Right lobe of liver (tissue), 6 donors: ENCODE measurements around the gene FAM151B. TPM values are rescaled to one million over a fixed set of nuclear protein-coding genes. Genes with fewer than 3 reads are reported as not detected.

Source experiments
- ATAC-seq, 4 donors: fragments of 200-7000 bp; cut with Tn5 transposase; one replicate each; pipeline ENCODE4 v1.9.1; 2020; ENCODE audit warnings: mild to moderate bottlenecking in 4 of 4, moderate library complexity in 4 of 4
- DNase-seq, 3 donors: peaks; one replicate each; pipeline ENCODE4 v3.0.0-alpha.2; 2020
- H3K27ac ChIP-seq, 3 donors: fragments of 200-600 bp; one replicate each; pipeline ENCODE4 v1.8.0; 2022
- H3K27me3 ChIP-seq, 2 donors: fragments of 200-600 bp; one replicate each; pipeline ENCODE4 v1.8.0; 2022
- H3K36me3 ChIP-seq, 4 donors: fragments of 200-600 bp; sonication (generic) in 1 of 4; one replicate each; pipeline versions ENCODE4 v1.5.1 to v1.8.0; 2017 to 2022; ENCODE audit warnings: control low read depth in 1 of 4
- H3K4me1 ChIP-seq, 4 donors: fragments of 200-600 bp; sonication (generic) in 1 of 4; one replicate each; pipeline versions ENCODE4 v1.5.1 to v1.8.0; 2017 to 2022; ENCODE audit warnings: control low read depth in 1 of 4
- H3K4me3 ChIP-seq, 3 donors: fragments of 200-600 bp; one replicate each; pipeline ENCODE4 v1.8.0; 2022
- H3K9me3 ChIP-seq, 4 donors: fragments of 200-600 bp; sonication (generic) in 1 of 4; one replicate each; pipeline versions ENCODE4 v1.5.1 to v1.8.0; 2017 to 2022; ENCODE audit warnings: control low read depth in 1 of 4
- POLR2A ChIP-seq: fragments of 450-650 bp; IDR thresholded peaks from one replicate; pipeline ENCODE4 v1.6.1; 2017; ENCODE audit warnings: antibody characterized with exemption, mild to moderate bottlenecking
- WGBS: methylation state at CpG from one replicate; pipeline ENCODE4 v1.1.6; 2018; ENCODE audit warnings: low coverage, low lambda C conversion rate; ENCODE audit not compliant: insufficient coverage; ENCODE audit errors: missing lambda C conversion rate; 5-methylcytosine and 5-hydroxymethylcytosine counted together
- intact Hi-C, 2 donors: fragments of 100-400 bp; cut with DNase I; formaldehyde crosslinking; loops; one replicate each; pipeline versions ENCODE4 v1.11.2 to v1.14.1; 2022
- total RNA-seq, 6 experiments: library from RNA; depleted of rRNA in 2 of 6; stranded (reverse); fragments of >200 nt in 2 of 6; fragmentation: NEBNext Ultra II Directional in 3 of 6; extraction: Animal tissue kit (Norgen Biotek cat#: 25700) in 3 of 6; gene quantifications; one replicate each; pipeline versions ENCODE4 v1.1.0 to v1.2.4, GENCODE V29; 2016 to 2023
- TF ChIP-seq, protein P1 (sequence below), 4 donors: fragments of 200-600 bp in 3 of 4; fragments of 450-650 bp in 1 of 4; IDR thresholded peaks; one replicate each; pipeline versions ENCODE4 v1.5.1 to v1.8.0; 2016 to 2022; ENCODE audit warnings: antibody characterized with exemption in 4 of 4, mild to moderate bottlenecking in 2 of 4
- donor health status: DM: no; HTN: yes; CAD: no.
- donor health status: DM: no; HTN: no; CAD: no.
- donor health status: DM: no; HTN: no; CAD: no.
- donor health status: DM: no; HTN: yes; CAD: no.
- donor health status: DM: no; HTN: yes; CAD: no.

FAM151B gene
- total RNA-seq, 6 experiments from 2014 or later = 0.81 to 1.6 (median 1.3) TPM

DNA sequence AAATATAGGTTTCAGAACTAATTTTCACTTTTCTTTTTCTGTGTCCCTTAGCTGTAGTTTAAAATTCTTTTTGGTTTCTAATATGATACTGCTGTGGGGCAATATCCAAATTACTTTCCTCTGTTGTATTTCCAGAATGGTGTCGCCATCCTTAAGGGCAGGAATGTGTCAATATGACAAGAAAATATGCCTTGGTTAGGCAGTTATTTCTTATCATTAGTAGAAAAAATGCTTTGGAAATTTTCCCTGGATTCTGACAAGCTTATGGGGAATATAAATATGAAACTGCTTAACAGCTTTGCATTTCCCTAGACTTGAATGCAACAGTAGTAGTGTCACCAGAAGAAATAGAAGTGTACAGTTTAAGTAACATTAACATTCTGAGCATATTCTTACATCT is 52.8 kb downstream of the FAM151B start:
- ATAC-seq (no peak), DNase-seq (no peak)
- TF ChIP-seq, protein P1, sequence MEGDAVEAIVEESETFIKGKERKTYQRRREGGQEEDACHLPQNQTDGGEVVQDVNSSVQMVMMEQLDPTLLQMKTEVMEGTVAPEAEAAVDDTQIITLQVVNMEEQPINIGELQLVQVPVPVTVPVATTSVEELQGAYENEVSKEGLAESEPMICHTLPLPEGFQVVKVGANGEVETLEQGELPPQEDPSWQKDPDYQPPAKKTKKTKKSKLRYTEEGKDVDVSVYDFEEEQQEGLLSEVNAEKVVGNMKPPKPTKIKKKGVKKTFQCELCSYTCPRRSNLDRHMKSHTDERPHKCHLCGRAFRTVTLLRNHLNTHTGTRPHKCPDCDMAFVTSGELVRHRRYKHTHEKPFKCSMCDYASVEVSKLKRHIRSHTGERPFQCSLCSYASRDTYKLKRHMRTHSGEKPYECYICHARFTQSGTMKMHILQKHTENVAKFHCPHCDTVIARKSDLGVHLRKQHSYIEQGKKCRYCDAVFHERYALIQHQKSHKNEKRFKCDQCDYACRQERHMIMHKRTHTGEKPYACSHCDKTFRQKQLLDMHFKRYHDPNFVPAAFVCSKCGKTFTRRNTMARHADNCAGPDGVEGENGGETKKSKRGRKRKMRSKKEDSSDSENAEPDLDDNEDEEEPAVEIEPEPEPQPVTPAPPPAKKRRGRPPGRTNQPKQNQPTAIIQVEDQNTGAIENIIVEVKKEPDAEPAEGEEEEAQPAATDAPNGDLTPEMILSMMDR (IDR thresholded peaks at IDR 0.05) = no peak
- no peak for TF ChIP-seq POLR2A
- H3K27ac ChIP-seq = no peak overlapping the region
- WGBS = 76% methylated on average over 1 of the region's 1 CpG
- intact Hi-C loops = no loop called here
- no peaks in the 10 kb centered on the region for H3K9me3 ChIP-seq
- no peak overlapping the region for H3K4me3 ChIP-seq
- no peaks in the 10 kb centered on the region for H3K36me3 ChIP-seq
- no peaks in the 10 kb centered on the region for H3K27me3 ChIP-seq
- H3K4me1 ChIP-seq = no peaks in the 10 kb centered on the region

DNA sequence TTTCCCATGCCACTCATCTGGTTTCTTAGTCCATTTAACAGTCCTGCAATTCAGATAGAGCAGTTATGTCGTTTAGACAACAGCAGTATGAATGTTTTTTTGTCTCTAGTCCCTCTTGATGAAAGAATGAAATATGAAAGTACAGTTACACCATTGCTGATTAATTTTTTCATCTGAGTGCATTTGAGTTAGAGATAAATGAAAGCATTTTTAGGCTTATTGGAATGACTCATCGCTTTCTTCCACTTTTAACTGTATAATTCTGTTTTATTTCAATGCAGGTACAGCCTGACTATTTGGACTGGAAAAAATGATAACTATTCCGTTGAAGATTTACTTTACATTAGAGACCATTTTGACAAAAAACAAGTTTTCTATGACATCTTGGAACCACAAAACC is 53.5 kb downstream of the FAM151B start:
- no peaks in the 10 kb centered on the region for H3K36me3 ChIP-seq
- intact Hi-C loops = no loop called here
- no peak for ATAC-seq
- DNase-seq = no peak
- H3K4me1 ChIP-seq = no peaks in the 10 kb centered on the region
- 60% methylated on average over 3 of the region's 3 CpGs for WGBS
- no peaks in the 10 kb centered on the region for H3K9me3 ChIP-seq
- no peaks in the 10 kb centered on the region for H3K27me3 ChIP-seq
- H3K4me3 ChIP-seq = no peak overlapping the region
- TF ChIP-seq POLR2A = no peak
- TF ChIP-seq, protein P1 (IDR thresholded peaks at IDR 0.05) = no peak
- no peak overlapping the region for H3K27ac ChIP-seq

DNA sequence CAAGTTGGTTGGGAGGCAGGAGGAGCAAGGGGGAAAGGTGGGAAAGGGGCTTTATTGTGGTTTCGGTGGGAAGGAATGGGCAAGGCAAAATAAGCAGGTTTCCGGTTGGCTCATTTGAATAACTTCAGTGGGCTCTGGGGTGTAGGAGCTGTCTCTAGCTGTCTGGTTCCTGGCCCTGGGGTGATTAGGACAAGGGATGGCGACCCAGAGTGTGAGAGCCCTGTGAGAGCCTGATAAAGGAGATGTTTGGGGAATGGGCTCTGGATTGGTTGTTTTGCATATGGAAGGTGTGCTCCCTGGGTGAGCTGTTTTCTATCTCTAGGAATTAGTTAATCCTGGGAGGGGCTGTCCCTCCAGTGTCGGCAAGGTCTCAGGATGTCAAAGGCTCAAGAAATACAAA is 66.7 kb downstream of the FAM151B start:
- H3K4me1 ChIP-seq = peaks cover 0 to 3% (median 0%) of the 10 kb centered on the region in 4 donors
- TF ChIP-seq, protein P1 (IDR thresholded peaks at IDR 0.05) = no peak
- no peak for TF ChIP-seq POLR2A
- no peaks in the 10 kb centered on the region for H3K36me3 ChIP-seq
- H3K9me3 ChIP-seq = no peaks in the 10 kb centered on the region
- no peak overlapping the region for H3K27ac ChIP-seq
- no peak overlapping the region for H3K4me3 ChIP-seq
- WGBS = 75% methylated on average over 4 of the region's 4 CpGs
- DNase-seq (no peak), ATAC-seq (peak in 1 of 4 donors; percentile 16)
- intact Hi-C loops = no loop called here
- no peaks in the 10 kb centered on the region for H3K27me3 ChIP-seq

DNA sequence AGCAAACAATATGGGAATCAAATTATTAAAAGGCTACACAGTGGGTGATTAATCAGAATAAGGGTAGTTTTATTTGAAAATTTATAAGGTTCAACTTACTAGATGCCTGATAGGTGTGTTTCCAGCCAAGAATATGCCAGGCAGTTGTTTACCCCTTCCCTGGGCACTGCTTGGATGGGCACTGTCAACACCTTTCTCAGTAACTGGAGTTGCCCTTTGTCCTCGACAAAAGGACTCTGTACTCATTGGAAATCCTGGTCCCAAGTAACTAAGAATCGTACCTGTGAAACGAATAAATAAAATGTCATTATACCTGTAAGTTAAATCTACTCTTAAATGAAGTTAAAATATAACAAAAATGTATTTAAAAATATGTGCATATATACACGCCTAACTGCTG is 67.2 kb downstream of the FAM151B start:
- TF ChIP-seq, protein P1 (IDR thresholded peaks at IDR 0.05) = no peak
- TF ChIP-seq POLR2A = no peak
- H3K27me3 ChIP-seq = no peaks in the 10 kb centered on the region
- no peak overlapping the region for H3K4me3 ChIP-seq
- DNase-seq (no peak), ATAC-seq (peak; percentile 67 to 96 (median 80))
- no peaks in the 10 kb centered on the region for H3K9me3 ChIP-seq
- H3K4me1 ChIP-seq = peaks cover 0 to 3% (median 0%) of the 10 kb centered on the region in 4 donors
- 43% methylated on average over 4 of the region's 4 CpGs for WGBS
- intact Hi-C loops = no loop called here
- no peaks in the 10 kb centered on the region for H3K36me3 ChIP-seq
- H3K27ac ChIP-seq = no peak overlapping the region

DNA sequence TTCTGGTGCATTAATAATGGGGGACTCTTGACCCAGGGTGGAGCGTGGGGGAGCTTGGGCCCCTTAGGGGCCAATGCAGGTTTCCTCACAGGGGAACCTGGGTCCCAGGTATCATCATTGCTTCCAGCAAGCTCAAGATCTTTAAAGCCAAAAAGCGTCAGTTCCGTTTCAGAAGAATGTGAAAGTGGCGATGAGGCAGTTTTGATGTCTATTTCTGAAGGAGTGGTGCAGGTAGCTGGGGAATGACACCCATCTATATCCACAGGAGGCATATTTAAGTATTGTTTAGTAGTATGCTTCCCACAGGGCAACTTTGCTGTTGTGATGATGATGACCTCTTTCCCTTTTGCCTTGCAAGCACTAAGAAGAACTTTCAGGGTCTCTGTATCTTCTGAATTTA is 71.3 kb downstream of the FAM151B start:
- no peak overlapping the region for H3K27ac ChIP-seq
- TF ChIP-seq, protein P1 (IDR thresholded peaks at IDR 0.05) = no peak
- no peak for TF ChIP-seq POLR2A
- no peak for ATAC-seq
- intact Hi-C loops = no loop called here
- H3K27me3 ChIP-seq = no peaks in the 10 kb centered on the region
- no peaks in the 10 kb centered on the region for H3K36me3 ChIP-seq
- H3K9me3 ChIP-seq = no peaks in the 10 kb centered on the region
- no peak for DNase-seq
- 83% methylated on average over 4 of the region's 4 CpGs for WGBS
- peaks cover 0 to 3% (median 0%) of the 10 kb centered on the region in 4 donors for H3K4me1 ChIP-seq
- no peak overlapping the region for H3K4me3 ChIP-seq
